Adipocyte (in vitro differentiated cells): ENCODE results near the gene GLIS2.
"Not testable (repeated sequence)": the region's sequence is repeated elsewhere in the genome, so short reads cannot be mapped to it uniquely, and the experiment has no call there.

Experiments used
- DNase-seq: peaks from one replicate; pipeline ENCODE4 v3.0.0-alpha.2; 2015; ENCODE audit warnings: low read depth
- H3K27me3 ChIP-seq: replicated peaks from 2 replicates; pipeline ENCODE4 v1.7.0; 2013; ENCODE audit warnings: mild to moderate bottlenecking, low read length, moderate library complexity; ENCODE audit not compliant: control insufficient read depth, insufficient read depth
- H3K36me3 ChIP-seq: 2 replicates; pipeline ENCODE4 v1.7.0; 2013; ENCODE audit warnings: low read length, mild to moderate bottlenecking, moderate library complexity; ENCODE audit not compliant: control insufficient read depth, insufficient read depth, severe bottlenecking
- H3K4me1 ChIP-seq: 2 replicates; pipeline ENCODE4 v1.7.0; 2013; ENCODE audit warnings: mild to moderate bottlenecking, low read length, moderate library complexity; ENCODE audit not compliant: control insufficient read depth, insufficient read depth
- H3K4me3 ChIP-seq: 2 replicates; pipeline ENCODE4 v1.7.0; 2013; ENCODE audit warnings: mild to moderate bottlenecking, low read length, moderate library complexity
- H3K9ac ChIP-seq: 2 replicates; pipeline ENCODE4 v1.7.0; 2013; ENCODE audit warnings: mild to moderate bottlenecking, low read length, moderate library complexity
- H3K9me3 ChIP-seq: 2 replicates; pipeline ENCODE4 v1.7.0; 2013; ENCODE audit warnings: mild to moderate bottlenecking, low read length, moderate library complexity; ENCODE audit not compliant: control insufficient read depth

The GLIS2 gene

DNA sequence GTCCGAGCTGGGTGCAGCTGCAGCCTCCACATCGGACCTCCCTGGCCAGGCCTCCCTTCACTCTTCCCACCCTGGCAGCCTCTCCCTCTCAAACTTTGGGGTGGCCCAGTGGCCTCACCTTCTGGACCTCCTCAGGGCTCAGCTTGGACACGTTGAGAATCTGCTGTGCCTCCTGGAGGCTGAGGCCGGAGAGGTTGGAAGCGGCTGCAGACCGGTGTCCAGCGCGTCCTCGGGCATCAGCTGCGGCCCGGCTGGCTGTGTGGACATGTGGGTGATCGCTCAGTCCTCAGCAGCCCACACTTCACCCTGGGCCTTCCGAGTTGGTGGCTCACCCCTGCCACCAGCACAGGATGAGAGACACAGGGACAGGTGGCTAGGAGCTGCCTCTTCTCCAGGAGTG is 25.4 kb downstream of the GLIS2 start:
- peaks cover 16% of the 10 kb centered on the region for H3K36me3 ChIP-seq

DNA sequence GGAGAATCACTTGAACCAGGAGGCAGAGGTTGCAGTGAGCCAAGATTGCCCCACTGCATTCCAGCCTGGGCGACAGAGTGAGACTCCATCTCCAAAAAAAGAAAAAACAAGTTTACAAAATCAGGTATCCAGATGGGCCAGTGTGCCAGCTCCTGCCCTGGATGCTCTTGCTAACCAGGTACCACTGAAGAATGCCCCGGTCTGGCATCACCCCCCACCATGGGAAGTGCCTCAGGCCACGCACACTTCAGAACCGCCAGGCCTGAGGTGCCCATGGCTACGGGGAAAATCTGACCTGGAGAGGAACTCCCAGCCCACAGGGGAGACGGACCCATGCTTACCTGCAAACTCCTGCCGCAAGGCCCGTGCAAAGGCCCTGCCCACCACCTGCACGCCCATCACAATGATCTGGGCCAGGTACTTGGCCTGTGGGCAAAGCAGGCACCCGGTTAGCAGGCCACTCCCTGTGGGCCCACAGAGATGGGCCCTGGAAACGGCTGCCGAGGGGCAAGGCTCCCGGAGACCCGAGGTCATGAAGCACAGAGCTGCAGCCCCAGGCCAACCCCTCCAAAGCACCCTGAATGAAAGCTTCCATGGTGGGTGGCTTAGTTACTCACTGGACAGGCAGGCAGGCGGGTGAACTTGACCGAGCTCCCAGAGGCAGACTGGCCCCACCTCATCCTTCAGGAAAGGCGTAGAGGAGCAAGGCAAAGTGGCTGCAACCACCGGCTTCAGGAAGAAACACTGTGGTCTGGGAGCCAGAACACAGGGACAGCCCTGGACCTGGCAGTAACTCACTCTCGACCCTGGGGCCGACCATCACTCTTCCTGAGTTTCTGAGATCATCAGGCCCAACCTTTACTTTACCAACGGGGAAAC is 27.2 kb downstream of the GLIS2 start:
- no peaks in the 10 kb centered on the region for H3K27me3 ChIP-seq
- no peak overlapping the region for H3K9ac ChIP-seq
- H3K4me1 ChIP-seq, result peaks cover 26% of the 10 kb centered on the region
- DNase-seq, result no peak
- H3K9me3 ChIP-seq, result no peaks in the 10 kb centered on the region
- H3K4me3 ChIP-seq, result no peak overlapping the region
- H3K36me3 ChIP-seq, result peaks cover 13% of the 10 kb centered on the region

More for the DNA sequence above, 25.4 kb downstream of the GLIS2 start:
- H3K9me3 ChIP-seq, result no peaks in the 10 kb centered on the region
- no peak overlapping the region for H3K9ac ChIP-seq
- H3K4me1 ChIP-seq, result peaks cover 8% of the 10 kb centered on the region
- no peak overlapping the region for H3K4me3 ChIP-seq
- H3K27me3 ChIP-seq, result no peaks in the 10 kb centered on the region
- no peak for DNase-seq

DNA sequence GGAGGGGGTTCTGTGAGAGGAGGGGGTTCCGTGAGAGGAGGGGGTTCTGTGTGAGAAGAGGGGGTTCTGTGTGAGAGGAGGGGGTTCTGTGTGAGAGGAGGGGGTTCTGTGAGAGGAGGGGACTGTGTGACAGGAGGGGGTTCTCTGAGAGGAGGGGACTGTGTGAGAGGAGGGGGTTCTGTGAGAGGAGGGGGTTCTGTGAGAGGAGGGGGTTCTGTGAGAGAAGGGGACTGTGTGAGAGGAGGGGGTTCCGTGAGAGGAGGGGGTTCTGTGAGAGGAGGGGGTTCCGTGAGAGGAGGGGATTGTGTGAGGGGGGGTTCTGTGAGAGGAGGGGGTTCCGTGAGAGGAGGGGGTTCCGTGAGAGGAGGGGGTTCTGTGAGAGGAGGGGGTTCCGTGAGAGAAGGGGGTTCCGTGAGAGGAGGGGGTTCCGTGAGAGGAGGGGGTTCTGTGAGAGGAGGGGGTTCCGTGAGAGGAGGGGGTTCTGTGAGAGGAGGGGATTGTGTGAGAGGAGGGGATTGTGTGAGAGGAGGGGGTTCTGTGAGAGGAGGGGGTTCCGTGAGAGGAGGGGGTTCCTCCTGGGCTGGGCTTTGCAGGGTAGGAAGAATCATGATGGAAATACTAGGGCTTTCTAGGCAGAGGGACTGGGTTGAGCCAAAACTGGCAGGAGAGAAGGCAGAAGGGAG is 28.6 kb downstream of the GLIS2 start:
- DNase-seq, H3K9ac ChIP-seq, H3K27me3 ChIP-seq, H3K4me3 ChIP-seq, H3K9me3 ChIP-seq: not testable (repeated sequence)
- Histone ChIP-seq H3K36me3 (peaks cover 13% of the 10 kb centered on the region), H3K4me1 (peaks cover 30% of the 10 kb centered on the region)

DNA sequence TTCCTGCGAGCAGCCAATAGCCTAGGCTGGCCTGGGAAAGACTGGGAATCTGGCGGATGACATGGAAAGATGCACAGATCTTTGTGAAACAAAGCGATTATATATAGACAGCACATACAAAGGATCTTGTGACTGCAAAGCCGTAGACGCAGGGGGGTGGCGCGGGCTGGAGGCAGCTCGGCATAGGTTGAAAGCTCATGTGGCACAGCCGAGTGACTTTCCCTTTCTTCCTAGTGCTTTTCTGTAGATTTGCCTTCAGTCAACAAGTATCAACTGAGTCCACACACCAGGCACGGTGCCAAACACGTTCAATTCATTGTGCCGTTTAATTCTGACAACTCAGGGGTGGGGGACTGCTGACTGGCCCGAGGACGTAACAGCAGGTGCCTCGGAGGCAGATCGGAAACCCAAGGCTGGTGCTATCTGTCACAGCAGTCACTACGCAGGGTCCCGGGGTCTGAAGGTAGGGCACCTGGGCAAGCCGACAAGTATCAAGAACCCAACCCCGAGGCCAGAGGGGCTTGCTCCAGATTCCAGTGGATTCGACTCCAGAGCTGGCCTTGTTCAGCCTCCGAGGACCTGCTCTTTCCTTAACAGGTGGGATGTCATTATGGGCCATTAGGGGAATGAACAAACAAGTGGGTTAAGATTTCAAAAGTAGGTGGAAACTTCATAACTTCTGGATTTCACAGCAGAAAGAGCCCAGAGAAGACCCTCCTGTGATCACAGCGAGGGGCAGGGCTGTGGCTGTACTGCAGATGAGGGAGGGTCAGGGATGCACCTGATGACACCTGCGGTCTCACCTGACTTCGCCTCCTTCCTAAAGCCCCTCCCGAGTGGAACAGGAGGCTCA is 29.3 kb downstream of the GLIS2 start:
- H3K9ac ChIP-seq, result no peak overlapping the region
- DNase-seq, result no peak
- H3K4me1 ChIP-seq, result peaks cover 35% of the 10 kb centered on the region
- H3K27me3 ChIP-seq, result no peaks in the 10 kb centered on the region
- H3K9me3 ChIP-seq, result no peaks in the 10 kb centered on the region
- peaks cover 12% of the 10 kb centered on the region for H3K36me3 ChIP-seq
- H3K4me3 ChIP-seq, result no peak overlapping the region

DNA sequence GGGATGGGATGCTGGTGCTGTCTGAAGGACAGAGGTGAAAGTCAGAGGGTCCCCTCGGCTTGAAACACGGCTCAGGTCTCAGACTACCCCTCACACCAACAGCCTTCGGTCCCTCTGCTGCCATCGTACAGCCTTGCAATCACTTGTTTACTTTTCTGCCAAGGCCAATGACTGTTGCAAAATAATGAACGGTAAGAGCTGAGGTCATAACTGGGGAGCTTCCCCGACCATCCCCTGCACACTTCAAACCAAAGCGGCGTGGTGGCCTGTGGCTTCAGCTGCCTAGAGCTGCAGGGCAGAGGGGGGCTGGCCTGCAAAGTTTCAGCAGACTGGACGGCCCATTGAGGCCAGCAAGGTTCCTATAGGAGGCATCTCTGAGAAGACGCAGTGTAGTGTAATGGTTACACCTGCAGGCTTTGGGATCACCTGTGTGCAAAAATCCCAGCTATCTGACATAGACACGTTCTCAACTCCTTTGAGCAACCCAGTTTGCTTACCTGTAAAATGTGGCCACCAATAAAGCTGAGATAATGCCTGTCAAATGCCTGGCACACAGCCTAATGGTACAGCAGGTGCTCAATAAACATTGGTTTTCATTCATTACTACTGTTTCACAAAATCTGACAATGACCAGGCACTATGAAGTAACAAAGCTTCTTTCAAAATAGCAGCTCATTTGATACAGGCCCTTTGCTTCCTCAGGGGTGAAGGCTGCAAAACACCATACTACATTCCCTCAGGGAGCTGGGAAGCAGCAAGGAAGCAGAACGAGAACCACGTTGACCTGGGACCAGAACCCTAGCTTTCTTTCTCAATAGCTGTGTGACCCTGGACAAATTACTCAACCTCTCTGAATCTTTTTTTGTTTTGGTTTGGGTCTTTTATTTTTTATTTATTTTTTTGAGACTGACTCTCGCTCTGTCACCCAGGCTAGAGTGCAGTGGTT is 30.2 kb downstream of the GLIS2 start:
- Histone ChIP-seq H3K36me3 (peaks cover 4% of the 10 kb centered on the region), H3K27me3 (no peaks in the 10 kb centered on the region), H3K4me3 (no peak overlapping the region), H3K9me3 (no peaks in the 10 kb centered on the region), H3K4me1 (peaks cover 39% of the 10 kb centered on the region), H3K9ac (no peak overlapping the region)
- no peak for DNase-seq

DNA sequence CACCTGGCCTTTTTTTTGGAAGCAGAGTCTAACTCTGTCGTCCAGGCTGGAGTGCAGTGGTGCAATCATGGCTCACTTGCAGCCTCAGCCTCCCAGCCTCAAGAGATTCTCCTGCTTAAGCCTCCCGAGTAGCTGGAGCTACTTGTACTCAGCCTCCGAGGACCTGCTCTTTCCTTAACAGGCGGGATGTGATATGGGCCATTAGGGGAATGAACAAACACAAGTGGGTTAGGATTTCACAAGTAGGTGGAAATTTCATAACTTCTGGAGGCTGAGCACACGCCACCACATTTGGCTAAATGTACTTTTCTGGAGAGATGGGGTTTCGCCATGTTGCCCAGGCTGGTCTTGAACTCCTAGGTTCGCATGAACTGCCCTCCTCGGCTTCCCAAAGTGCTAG is 31.1 kb downstream of the GLIS2 start:
- Histone ChIP-seq H3K9me3 (no peaks in the 10 kb centered on the region), H3K9ac (no peak overlapping the region), H3K36me3 (no peaks in the 10 kb centered on the region), H3K4me3 (no peak overlapping the region), H3K4me1 (peaks cover 42% of the 10 kb centered on the region), H3K27me3 (no peaks in the 10 kb centered on the region)
- peak; percentile 30 for DNase-seq

DNA sequence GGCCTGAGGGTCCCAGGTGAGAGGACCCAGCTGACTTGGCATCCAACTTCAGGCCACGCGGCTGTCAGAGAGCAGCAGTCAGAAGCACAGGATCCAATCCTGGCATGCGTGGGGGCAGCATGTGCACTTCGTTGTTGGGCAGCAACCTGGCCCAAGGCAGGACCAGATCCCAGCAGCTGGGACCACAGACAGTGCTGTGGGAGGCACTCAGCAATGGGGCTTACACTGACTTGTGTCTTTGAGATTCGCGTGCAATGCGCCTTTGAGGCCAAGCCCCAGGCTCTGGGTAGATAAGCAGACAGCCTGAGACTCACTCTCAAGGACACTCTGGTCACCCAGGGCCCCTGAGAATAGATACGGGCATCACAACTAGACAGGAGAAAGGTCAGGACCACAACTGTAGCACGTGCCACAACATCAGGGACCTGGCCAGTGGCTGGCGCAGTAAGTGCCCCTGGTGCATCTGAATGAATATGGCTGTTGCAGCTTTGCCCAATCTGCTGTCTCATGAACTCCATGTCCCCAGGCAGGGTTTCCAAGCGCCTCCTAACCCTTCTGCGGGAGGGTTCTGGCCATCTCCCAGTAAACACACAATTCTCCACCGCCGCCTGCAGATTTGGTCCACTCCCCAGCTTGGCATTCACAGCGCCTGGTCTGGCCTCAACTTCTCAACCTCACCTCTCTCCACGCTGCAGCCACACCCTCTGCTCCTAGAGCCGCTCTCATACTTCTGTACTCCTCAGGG is 32.1 kb downstream of the GLIS2 start:
- no peaks in the 10 kb centered on the region for H3K27me3 ChIP-seq
- no peaks in the 10 kb centered on the region for H3K36me3 ChIP-seq
- H3K9ac ChIP-seq, result no peak overlapping the region
- H3K4me1 ChIP-seq, result peaks cover 42% of the 10 kb centered on the region
- DNase-seq, result no peak
- H3K9me3 ChIP-seq, result no peaks in the 10 kb centered on the region
- no peak overlapping the region for H3K4me3 ChIP-seq

DNA sequence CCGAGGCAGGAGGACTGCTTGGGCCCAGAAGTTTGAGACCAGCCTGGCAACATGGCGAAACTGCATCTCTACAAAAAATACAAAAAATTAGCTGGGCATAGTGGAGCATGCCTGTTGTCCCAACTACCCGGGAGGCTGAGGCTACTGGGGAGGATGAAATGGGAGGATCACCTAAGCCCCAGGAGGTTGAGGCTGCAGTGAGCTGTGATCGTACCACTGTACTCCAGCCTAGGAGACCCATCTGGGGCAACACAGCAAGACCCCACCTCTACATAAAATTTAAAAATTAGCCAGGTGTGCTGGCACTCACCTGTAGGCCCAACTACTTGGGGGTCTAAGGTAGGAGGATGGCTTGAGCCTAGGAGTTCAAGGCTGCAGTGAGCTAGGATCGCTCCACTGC is 33.5 kb downstream of the GLIS2 start:
- no peak overlapping the region for H3K4me3 ChIP-seq
- no peaks in the 10 kb centered on the region for H3K27me3 ChIP-seq
- H3K9me3 ChIP-seq, result no peaks in the 10 kb centered on the region
- no peaks in the 10 kb centered on the region for H3K36me3 ChIP-seq
- peaks cover 42% of the 10 kb centered on the region for H3K4me1 ChIP-seq
- no peak for DNase-seq
- H3K9ac ChIP-seq, result peak overlapping the region; percentile 29

DNA sequence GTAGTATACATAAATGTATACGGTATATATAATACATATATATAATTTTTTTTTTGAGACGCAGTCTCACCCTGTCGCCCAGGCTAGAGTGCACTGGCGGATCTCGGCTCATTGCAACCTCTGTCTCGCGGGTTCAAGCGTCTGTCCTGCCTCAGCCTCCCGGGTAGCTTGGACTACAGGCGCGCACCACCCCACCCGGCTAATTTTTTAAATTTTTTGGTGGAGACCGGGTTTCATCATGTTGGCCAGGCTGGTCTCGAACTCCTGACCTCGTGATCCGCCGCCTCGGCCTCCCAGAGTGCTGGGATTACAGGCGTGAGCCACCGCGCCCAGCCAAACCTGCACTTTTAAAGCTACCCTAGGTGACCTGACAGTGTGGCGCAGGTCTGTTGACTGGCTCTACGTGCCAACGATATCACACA is 34.5 kb downstream of the GLIS2 start:
- no peak for DNase-seq
- peaks cover 42% of the 10 kb centered on the region for H3K4me1 ChIP-seq
- H3K9me3 ChIP-seq, result no peaks in the 10 kb centered on the region
- no peaks in the 10 kb centered on the region for H3K27me3 ChIP-seq
- peak overlapping the region; percentile 98 for H3K4me3 ChIP-seq
- H3K36me3 ChIP-seq, result no peaks in the 10 kb centered on the region
- peak overlapping the region; percentile 97 for H3K9ac ChIP-seq
